ENCODE measurements around the gene TSEN2. TPM values are rescaled to one million over a fixed set of nuclear protein-coding genes. Genes with fewer than 3 reads are reported as not detected.

The TSEN2 gene
- total RNA-seq = 8.6 to 14.5 TPM (median 8.7 TPM) in 3 replicates
- long read RNA-seq, partial matches to known transcripts = 1 of 3 reads
- long read RNA-seq, other reads (novel, unspliced or antisense) = 2 of 3 reads

DNA sequence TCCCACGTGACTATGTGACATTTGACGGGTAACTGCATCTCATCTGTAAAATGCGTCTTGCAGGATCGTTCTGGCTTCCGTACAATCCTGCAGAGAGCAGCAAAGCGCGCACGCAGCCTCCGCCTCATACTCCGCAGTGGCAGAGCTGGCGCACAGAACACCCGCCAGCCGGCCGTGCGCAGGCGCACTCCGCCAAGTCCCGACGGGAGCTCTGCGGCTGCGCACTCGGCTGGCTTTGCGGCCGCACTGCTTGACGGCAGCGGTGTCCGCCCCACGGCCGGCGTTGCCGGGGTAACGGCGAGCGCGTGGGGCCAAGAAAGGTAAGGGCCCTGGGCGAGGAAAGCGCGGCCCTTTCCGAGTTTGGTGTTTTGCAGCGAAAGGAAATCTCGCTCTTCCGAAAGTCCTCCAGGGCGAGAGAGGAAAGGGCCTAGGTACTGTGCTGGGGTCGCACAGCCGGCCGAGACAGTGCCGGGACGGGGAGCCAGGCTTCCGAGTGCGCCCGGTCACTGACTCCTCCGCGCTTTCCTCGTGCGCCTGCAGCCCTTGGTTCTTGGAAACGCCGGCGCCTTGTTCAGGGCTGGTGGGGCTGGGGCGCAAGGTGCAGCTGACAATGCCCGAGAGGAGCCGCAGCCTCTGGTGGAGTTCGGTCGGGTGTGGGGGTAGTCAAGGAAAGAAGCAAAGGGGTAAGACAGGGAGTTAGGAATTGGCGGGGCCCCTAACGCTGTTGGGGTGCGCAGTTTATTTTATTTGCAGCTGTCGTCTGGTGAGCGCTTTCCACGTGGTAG, at the start of gene TSEN2:
TSEN2 (plus strand) TSS at position 283 of the 785 bp plus-strand sequence. CDS start 5,321 bp downstream, outside the sequence.
- H3K27ac Mint-ChIP-seq (ENCODE audit: unreplicated experiment) = peak within 1 kb of the TSS; percentile 90
- H3K9me3 Mint-ChIP-seq (ENCODE audit: low read depth) = no peaks in the 10 kb centered on the region
- H3K36me3 Mint-ChIP-seq (ENCODE audit: low read depth) = no peaks in the 10 kb centered on the region
- peaks cover 30% of the 10 kb centered on the region for H3K4me1 Mint-ChIP-seq (ENCODE audit: low read depth)
- TF ChIP-seq, protein P1, sequence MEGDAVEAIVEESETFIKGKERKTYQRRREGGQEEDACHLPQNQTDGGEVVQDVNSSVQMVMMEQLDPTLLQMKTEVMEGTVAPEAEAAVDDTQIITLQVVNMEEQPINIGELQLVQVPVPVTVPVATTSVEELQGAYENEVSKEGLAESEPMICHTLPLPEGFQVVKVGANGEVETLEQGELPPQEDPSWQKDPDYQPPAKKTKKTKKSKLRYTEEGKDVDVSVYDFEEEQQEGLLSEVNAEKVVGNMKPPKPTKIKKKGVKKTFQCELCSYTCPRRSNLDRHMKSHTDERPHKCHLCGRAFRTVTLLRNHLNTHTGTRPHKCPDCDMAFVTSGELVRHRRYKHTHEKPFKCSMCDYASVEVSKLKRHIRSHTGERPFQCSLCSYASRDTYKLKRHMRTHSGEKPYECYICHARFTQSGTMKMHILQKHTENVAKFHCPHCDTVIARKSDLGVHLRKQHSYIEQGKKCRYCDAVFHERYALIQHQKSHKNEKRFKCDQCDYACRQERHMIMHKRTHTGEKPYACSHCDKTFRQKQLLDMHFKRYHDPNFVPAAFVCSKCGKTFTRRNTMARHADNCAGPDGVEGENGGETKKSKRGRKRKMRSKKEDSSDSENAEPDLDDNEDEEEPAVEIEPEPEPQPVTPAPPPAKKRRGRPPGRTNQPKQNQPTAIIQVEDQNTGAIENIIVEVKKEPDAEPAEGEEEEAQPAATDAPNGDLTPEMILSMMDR (IDR thresholded peaks at IDR 0.05) = peak; percentile 69
- peak within 1 kb of the TSS; percentile 88 for H3K4me3 Mint-ChIP-seq (ENCODE audit: unreplicated experiment)
- DNase-seq (ENCODE audit: low spot score) = peak; percentile 97
- H3K27me3 Mint-ChIP-seq (ENCODE audit: low read depth) = no peaks in the 10 kb centered on the region

- peak overlapping the region; percentile 79 for H3K27ac Mint-ChIP-seq (ENCODE audit: unreplicated experiment)
- peaks cover 4% of the 10 kb centered on the region for H3K9me3 Mint-ChIP-seq (ENCODE audit: low read depth)
- peaks cover 54% of the 10 kb centered on the region for H3K4me1 Mint-ChIP-seq (ENCODE audit: low read depth)
- no peak for DNase-seq (ENCODE audit: low spot score)
- peaks cover 4% of the 10 kb centered on the region for H3K36me3 Mint-ChIP-seq (ENCODE audit: low read depth)
- TF ChIP-seq, protein P1 (IDR thresholded peaks at IDR 0.05) = no peak
- H3K4me3 Mint-ChIP-seq (ENCODE audit: unreplicated experiment) = no peak overlapping the region
- H3K27me3 Mint-ChIP-seq (ENCODE audit: low read depth) = no peaks in the 10 kb centered on the region
These were observed 47.6 kb upstream of the TSEN2 start for GRCh38 chr3:12436514-12437220.

GRCh38 chr3:12437221-12437605, 47.1 kb upstream of the TSEN2 start:
- H3K9me3 Mint-ChIP-seq (ENCODE audit: low read depth) = peaks cover 4% of the 10 kb centered on the region
- H3K27ac Mint-ChIP-seq (ENCODE audit: unreplicated experiment) = peak overlapping the region; percentile 79
- DNase-seq (ENCODE audit: low spot score) = no peak
- H3K4me1 Mint-ChIP-seq (ENCODE audit: low read depth) = peaks cover 58% of the 10 kb centered on the region
- peaks cover 4% of the 10 kb centered on the region for H3K36me3 Mint-ChIP-seq (ENCODE audit: low read depth)
- TF ChIP-seq, protein P1 (IDR thresholded peaks at IDR 0.05) = no peak
- no peak overlapping the region for H3K4me3 Mint-ChIP-seq (ENCODE audit: unreplicated experiment)
- no peaks in the 10 kb centered on the region for H3K27me3 Mint-ChIP-seq (ENCODE audit: low read depth)

DNA sequence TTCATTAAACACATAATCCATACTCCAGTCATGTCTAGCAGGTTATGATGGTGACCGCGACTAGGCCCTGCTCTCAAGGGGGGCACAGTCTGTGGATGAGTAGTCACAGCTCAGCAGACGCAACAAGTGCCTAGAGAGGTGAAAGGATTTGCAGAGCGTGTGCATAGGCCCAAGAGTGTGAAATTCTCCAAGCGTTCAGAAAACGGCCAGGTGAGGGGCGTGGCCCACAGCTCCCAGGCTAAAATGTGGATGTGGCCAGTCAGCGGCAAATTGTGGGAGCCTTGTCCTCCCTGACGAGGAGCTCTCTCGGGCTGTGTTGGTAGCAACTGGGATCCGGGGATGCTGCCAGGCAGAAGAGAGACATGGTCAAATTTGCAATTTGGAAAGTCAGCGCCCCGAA, 46.4 kb upstream of the TSEN2 start:
- no peaks in the 10 kb centered on the region for H3K27me3 Mint-ChIP-seq (ENCODE audit: low read depth)
- TF ChIP-seq, protein P1 (IDR thresholded peaks at IDR 0.05) = no peak
- H3K27ac Mint-ChIP-seq (ENCODE audit: unreplicated experiment) = no peak overlapping the region

GRCh38 chr3:12438318-12438717, 46.0 kb upstream of the TSEN2 start:
- H3K27ac Mint-ChIP-seq (ENCODE audit: unreplicated experiment) = no peak overlapping the region
- H3K4me3 Mint-ChIP-seq (ENCODE audit: unreplicated experiment) = no peak overlapping the region
- DNase-seq (ENCODE audit: low spot score) = no peak
- H3K9me3 Mint-ChIP-seq (ENCODE audit: low read depth) = no peaks in the 10 kb centered on the region
- H3K4me1 Mint-ChIP-seq (ENCODE audit: low read depth) = peaks cover 69% of the 10 kb centered on the region
- peaks cover 4% of the 10 kb centered on the region for H3K36me3 Mint-ChIP-seq (ENCODE audit: low read depth)
- no peaks in the 10 kb centered on the region for H3K27me3 Mint-ChIP-seq (ENCODE audit: low read depth)
- TF ChIP-seq, protein P1 (IDR thresholded peaks at IDR 0.05) = no peak

More for the DNA sequence above, 46.4 kb upstream of the TSEN2 start:
- no peak for DNase-seq (ENCODE audit: low spot score)
- Mint-ChIP-seq H3K4me1 (ENCODE audit: low read depth) (peaks cover 64% of the 10 kb centered on the region), H3K36me3 (ENCODE audit: low read depth) (peaks cover 4% of the 10 kb centered on the region), H3K4me3 (ENCODE audit: unreplicated experiment) (no peak overlapping the region), H3K9me3 (ENCODE audit: low read depth) (peaks cover 3% of the 10 kb centered on the region)

Data from chondrocyte (in vitro differentiated cells).